ELF-1 (cell line): ENCODE results near the gene BRD1.

Source experiments
- DNase-seq: peaks from one replicate; pipeline ENCODE4 v3.0.0-alpha.2; 2016; ENCODE audit warnings: low read depth, low spot score

BRD1 gene

GRCh38 chr22:49803134-49803533 is 24.5 kb downstream of the BRD1 start:
- DNase-seq = no peak

DNA sequence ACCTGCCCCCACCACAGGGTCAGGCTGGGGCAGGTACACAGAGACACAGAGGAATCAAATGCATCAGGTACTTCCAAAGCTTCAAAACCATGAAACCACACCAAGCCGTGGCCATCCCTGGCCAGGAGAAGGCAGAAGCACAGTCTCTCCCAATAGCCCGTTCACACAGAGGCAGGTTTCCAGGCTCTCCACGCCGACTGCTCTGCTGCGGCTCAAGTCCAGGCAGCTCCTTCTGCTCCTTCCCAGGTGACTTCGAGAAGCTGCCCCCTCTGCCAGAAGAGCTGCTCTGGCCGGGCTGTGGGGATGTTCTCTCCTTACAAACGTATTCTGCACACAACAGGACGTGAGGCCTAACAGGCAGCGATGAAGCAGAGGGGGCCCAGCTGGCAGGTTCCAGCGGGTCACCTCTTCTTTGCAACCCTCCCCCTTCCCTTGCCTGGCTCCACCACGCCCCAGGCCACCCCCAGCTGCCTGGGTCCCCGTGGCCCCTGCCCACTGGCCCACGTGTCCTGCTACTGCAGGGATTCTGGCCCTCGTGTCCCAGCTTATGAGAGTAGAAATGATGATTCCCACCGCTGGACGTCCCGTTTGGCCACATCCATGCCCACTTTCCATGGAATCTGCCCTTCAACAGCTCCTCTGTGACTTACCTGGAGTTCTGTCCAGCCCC is 26.1 kb downstream of the BRD1 start:
- no peak for DNase-seq

- DNase-seq = no peak
Observed at GRCh38 chr22:49800408-49801238, 27.1 kb downstream of the BRD1 start.

- no peak for DNase-seq
Observed at GRCh38 chr22:49799431-49800075, 28.1 kb downstream of the BRD1 start.

DNA sequence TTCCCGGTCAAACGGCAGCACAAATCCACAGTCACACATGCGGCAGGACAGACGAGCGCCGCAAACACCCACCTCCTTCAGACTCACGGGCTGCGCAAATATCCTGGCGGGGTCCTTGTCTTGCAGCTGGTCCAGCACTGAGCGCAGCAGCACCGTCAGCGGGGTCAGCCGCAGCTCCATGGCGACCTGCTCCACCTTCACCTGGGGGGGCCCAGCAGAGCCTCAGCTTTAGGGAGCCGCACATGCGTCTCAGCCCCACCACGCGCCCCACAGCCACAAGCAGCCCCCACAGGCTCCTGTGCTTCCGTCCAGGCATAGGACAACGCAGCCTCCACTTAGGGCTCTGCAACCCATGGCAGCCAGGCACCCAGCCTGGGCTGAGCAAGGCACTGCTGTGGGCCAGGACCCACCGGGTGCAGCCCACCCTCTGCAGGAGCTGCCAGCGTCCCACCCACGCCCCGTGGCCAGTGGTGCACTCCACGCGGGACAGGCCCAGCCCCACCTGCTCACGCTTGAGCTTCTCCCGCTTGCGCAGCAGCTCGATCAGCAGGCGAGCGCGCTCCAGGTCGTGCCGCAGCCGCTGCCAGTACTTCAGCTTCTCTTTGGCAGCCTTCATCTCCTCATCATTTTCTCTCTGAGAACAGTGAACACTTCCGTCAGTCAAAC is 29.1 kb downstream of the BRD1 start:
- DNase-seq = no peak

- DNase-seq = no peak
Observed at GRCh38 chr22:49797706-49798105, 30.0 kb downstream of the BRD1 start.

GRCh38 chr22:49796596-49797270 is 30.9 kb downstream of the BRD1 start:
- no peak for DNase-seq

DNA sequence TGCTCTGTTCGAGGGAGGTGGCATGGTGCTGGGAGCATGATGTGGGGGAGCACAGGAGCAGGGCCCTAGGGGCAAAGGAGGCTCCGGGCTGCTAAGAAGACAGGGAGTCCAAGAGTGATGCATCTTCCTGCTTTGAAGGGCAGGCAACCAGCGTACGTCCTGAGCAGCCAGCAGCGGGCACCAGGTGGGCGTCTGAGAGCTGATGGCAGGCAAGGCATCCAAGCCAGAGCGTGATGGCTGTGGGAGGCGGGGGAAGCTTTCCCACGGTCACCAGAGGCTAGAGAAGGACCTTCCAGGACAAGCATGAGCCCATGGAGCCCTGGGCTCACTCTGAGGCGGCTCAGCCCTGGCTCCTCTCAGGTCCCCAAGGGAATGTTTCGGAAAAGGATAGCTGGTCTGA is 32.2 kb downstream of the BRD1 start:
- DNase-seq = no peak

- no peak for DNase-seq
Observed at GRCh38 chr22:49793871-49794270, 33.8 kb downstream of the BRD1 start.

- DNase-seq = no peak
Observed at GRCh38 chr22:49793296-49793695, 34.4 kb downstream of the BRD1 start.

DNA sequence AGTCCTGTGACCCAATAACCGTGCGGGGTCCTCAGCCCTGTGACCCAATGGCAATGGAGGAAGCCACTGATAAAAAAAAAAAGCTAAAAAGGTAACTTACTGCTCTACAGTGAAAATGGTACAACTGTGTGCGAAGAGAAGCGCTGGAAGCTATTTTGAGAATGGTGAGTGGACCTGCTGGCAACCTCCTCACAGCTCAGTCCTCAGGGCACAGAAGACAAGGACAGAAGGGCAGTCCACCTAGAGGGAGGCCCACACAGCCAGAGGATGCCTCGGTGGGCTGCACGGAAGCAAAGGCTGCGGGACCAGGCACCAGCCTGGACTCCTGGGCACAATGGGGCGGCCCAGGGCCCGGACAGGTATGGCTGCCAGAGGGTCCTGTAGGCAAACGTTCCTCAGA is 35.6 kb downstream of the BRD1 start:
- DNase-seq = no peak

DNA sequence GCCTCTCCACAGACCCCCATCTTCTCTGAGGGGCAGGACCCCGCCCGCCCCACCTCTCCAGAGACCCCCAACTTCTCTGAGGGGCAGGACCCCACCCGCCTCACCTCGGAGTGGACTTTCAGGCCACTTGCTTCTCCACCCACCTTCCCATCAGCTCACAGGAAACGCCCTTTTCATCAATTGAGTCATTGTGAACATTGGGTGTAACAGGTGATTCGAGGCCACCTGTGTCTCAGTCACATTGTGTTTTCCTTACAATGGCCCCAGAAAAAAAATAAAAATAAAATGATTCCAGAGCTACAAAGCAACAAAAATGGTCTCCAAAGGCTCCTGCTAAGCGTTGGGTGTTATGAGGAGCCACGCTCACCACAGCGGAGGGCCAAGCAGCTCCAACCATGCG is 36.0 kb downstream of the BRD1 start:
- DNase-seq = no peak

GRCh38 chr22:49790912-49791311 is 36.8 kb downstream of the BRD1 start:
- no peak for DNase-seq

- DNase-seq = peak; percentile 50
Observed at GRCh38 chr22:49789289-49790141, 38.2 kb downstream of the BRD1 start.

DNA sequence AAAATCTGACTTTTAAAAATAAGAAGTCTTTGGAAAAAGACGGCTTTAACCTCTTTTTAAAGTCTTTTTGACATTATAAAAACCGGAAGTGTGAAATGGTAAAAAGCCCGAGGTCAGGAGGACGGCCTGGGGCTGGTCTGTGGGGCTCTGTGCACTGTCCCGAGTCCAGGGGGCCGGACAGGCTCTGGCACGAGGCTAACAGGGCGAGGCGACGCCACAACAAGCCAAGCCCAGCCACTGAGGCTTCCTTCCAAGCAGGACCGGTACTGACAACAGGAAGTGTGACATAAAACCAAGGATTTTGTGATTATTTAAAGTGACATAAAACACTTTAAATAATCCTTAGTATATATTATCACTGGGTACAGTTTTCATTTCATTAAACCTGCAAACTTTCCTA is 39.2 kb downstream of the BRD1 start:
- no peak for DNase-seq

DNA sequence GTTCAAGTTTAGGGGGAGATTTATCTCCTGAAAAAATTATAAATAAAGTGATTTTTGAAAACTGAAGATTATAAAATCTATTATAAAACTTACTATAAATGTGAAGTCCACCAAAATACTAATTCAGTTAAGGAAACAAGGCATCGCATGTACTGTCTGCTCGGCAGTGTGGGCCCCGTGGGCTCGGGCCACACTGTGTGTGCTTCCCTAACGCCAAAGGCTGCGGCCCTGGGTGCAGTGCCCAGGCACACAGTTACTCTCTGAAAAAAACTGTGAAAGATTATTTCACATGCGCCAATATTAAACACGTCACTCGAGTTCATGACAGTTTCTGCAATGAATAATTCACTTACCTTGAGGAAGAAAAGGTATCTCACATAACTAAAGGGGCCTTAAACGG is 39.8 kb downstream of the BRD1 start:
- DNase-seq = no peak

DNA sequence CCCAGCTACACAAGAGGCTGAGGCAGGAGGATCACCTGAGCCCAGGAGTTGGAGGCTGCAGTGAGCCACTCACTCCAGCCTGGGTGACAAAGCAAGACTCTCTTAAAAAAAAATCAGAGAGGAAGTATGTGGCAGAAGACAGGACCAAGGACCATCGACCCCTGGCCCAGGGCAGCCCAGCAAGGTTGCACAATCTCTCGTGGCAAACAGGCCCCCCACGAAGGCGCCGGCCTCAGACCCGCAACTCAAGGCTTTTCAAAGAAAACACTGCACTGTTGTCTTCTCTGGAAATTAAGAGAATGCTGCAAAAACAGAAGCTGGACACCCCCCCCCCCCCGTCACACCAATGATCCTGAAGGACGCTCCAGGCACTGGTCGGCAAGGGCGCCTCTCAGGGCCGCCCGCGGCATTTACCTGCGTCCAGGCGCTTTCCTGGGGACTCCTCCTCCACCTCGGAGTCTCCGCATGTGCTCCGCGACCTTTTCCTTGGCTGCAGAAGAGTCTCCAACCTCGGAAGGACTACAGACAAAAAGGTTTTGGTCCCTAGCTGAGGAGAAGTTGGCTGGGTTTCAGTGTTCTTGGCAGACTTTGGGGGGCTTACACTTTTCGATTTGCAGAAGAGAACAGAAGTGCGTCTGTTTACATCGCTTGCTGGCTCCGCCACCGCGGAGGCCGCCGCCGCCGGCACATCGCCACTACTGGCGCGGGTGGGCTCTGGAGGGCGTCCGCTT is 40.5 kb downstream of the BRD1 start:
- DNase-seq = no peak

GRCh38 chr22:49785841-49786471 is 41.7 kb downstream of the BRD1 start:
- DNase-seq = no peak

GRCh38 chr22:49785046-49785521 is 42.6 kb downstream of the BRD1 start:
- DNase-seq = no peak

- no peak for DNase-seq
Observed at GRCh38 chr22:49784630-49784971, 43.1 kb downstream of the BRD1 start.
